ENCODE results near the gene CDH4. TPM values are rescaled to one million over a fixed set of nuclear protein-coding genes. Genes with fewer than 3 reads are reported as not detected.

Gene CDH4
- polyA plus RNA-seq, 4 donors = 5.6 to 8.8 (median 7.0) TPM

DNA sequence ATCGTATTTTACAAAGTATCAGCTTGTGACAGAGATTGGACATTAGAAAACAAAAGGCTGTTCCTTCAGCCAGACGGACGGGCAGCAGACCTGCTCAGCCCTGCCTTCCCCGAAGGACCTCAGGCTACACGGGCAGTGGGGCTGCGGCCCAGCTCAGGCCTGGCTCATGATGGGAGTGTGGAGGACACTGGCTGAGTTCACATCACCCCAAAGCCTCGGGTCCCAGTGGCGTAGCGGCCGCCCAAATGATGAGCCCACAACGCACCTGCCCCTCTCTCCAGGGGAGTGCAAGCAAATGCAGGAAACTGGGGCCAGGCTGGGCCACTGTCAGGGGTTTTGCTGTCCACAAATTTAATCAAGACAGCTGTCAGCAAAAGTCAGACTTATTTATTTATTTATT is 456.8 kb downstream of the CDH4 start:
- DNase-seq (ENCODE audit: low read depth in 4 of 4, low spot score in 2 of 4) = no peak

DNA sequence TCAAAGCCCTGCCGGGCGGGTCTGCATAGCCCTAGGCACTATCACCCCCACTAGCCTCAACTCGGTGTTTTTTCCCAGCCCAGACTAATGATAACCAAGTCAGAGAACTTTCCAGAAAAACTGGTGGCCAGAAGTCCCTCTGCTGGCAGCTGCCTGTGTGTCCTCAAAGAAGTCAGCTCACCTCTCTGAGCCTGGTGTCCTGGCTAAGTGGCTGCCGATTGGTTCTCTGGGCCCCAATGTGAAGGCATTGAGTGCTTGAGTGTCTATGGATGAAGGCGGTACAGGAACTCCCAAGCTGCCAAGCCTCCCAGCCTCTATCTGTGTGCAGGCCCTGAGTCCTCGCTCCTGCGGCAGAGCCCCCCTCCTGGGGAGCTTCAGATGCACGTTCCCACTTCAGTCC is 458.0 kb downstream of the CDH4 start:
- DNase-seq (ENCODE audit: low read depth in 4 of 4, low spot score in 2 of 4) = no peak

DNA sequence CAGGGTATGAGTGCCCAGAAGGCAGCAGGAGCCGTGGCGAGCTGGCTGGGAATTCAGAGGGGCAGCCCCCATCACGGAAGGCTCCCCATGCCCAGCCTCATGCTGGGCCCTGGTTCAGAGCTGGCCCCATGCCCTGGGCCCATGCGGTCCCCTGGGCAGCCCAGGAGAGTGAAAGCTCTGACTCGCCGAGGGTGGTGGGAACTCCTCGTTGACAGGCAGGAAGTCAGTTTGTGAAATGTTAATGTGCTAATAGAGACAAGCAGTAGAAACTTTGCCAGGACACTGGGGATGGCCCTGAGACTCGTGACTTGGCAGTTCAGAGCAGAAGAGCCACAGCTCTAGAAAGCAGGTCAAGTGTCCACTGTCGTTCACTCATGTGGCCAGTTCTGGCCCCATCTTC is 460.6 kb downstream of the CDH4 start:
- no peak for DNase-seq (ENCODE audit: low read depth in 4 of 4, low spot score in 2 of 4)

- no peak for DNase-seq (ENCODE audit: low read depth in 4 of 4, low spot score in 2 of 4)
Observed at GRCh38 chr20:61718361-61719005, 466.4 kb downstream of the CDH4 start.

- no peak for DNase-seq (ENCODE audit: low read depth in 4 of 4, low spot score in 2 of 4)
Observed at GRCh38 chr20:61719691-61720347, 467.8 kb downstream of the CDH4 start.

DNA sequence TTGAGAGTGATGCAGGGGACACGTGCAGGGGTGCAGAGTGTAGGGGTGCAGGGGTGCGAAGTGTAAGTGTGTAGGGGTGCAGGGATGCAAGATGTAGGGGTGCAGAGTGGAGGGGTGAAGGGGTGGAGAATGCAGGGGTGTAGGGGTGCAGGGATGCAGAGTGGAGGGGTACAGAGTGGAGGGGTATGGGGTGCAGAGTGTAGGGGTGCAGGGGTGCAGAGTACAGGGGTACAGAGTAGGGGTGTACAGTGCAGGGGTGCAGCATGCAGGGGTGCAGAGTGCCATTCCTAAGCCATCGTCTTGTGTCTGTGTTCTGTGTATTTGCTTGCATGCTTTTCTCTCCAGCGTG is 468.3 kb downstream of the CDH4 start:
- no peak for DNase-seq (ENCODE audit: low read depth in 4 of 4, low spot score in 2 of 4)

DNA sequence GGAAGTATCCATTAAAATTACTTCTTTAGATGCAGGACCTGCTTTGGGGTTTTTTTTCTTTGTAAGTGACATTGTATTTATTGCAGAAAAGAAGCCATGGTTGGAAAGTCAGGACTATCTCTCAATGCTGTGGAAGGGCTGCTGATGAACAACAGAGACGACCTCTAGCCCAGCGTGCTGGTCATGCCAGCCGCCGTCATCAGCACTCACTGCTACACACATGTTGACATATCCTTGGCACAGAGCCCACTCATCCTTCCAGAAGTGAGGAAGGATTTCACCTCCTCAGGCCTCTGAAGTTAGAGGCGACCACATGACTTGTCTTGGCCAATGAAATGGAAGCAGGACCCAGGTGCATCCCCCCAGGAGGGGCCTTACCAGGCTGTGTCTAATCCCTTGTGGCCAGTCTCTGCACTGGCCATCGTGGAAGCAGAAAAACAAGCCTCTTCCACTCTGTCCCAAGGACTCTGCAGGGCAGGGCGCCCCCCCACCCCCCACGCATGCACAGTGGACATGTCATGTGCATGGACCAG is 470.2 kb downstream of the CDH4 start:
- no peak for DNase-seq (ENCODE audit: low read depth in 4 of 4, low spot score in 2 of 4)

DNA sequence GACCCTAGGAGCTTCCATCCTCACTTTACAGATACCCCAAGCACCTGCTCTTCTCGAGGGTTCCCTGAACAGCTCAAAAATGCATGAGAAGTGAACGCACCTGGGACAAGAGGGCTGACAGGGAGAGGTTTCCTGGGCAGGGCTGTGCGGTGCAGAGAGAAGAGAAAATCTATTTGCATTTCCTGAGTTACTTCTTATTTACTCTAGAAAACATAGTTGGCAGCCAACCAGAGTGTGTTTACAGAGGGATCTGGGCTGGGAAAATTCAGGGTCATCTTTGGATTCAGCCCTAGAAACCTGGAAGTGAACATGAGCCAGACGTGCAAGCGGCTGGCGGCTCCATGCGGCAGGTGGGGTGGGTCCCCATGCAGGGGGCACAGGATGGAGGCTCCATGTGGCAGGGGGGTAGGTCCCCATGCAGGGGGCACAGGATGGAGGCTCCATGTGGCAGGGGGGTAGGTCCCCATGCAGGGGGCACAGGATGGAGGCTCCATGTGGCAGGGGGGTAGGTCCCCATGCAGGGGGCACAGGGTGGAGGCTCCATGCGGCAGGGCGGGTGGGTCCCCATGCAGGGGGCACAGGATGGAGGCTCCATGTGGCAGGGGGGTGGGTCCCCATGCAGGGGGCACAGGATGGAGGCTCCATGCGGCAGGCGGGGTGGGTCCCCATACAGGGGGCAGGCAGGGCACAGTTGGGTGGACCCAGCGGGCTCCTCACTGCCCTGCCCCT is 471.6 kb downstream of the CDH4 start:
- no peak for DNase-seq (ENCODE audit: low read depth in 4 of 4, low spot score in 2 of 4)

DNA sequence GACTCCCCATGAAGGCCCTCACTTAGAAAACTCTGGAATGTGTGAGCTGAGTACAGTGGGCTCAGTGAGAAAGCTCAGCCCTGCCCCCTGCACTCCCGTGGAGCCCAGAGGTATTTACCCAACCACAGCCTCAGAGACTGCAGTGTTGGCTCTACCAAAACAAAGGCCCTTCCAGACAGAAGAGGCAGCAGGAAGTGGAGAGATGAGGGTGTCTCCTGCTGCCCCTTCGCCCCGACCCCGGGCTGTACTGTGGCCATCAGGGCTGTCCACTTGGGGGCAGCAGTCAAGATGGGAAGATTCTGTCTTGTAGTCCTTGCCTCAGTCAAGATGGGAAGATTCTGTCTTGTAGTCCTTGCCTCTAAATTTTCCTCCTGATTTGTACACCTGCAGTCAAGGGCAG is 472.3 kb downstream of the CDH4 start:
- no peak for DNase-seq (ENCODE audit: low read depth in 4 of 4, low spot score in 2 of 4)

DNA sequence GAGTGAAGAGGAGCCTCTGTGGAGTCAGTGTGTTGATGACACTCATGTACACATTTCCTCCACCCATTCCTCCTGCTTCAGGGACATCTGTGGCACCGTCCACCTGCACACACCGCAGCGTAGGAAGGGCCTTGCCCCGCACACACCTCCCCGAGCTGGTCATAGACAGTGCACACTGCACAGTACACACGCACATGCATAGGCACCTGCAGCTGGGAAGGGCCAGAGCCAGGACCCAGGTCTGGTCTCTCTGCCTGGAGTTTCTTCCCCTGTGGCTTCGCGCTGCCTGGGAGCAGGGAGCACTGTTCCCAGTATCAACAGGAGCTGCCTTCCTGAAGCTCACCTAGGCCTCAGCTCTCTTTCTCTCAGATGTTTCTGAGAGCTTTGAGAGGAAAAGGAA is 473.1 kb downstream of the CDH4 start:
- DNase-seq (ENCODE audit: low read depth in 4 of 4, low spot score in 2 of 4) = no peak

- DNase-seq (ENCODE audit: low read depth in 4 of 4, low spot score in 2 of 4) = no peak
Observed at GRCh38 chr20:61725966-61726365, 473.9 kb downstream of the CDH4 start.

- DNase-seq (ENCODE audit: low read depth in 4 of 4, low spot score in 2 of 4) = no peak
Observed at GRCh38 chr20:61726979-61727378, 474.9 kb downstream of the CDH4 start.

DNA sequence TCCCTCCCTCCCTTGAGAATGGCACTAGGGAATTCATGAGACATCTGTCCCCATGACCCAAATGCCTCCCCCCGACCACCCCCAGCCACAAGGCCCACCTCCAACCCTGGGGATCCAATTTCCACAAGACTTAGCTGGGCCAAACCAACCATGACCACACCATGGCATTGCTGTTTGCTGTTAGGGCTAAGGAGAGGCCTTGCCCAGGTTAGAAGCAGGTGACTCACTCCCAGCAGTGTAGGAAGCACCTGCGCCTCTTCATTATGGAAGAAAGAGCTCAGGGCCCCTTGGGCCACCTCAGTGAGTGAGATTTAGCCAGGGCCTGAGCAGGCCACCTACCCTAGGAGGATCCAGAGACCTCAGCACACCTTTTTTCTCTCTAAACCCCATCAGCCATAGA is 475.7 kb downstream of the CDH4 start:
- no peak for DNase-seq (ENCODE audit: low read depth in 4 of 4, low spot score in 2 of 4)

DNA sequence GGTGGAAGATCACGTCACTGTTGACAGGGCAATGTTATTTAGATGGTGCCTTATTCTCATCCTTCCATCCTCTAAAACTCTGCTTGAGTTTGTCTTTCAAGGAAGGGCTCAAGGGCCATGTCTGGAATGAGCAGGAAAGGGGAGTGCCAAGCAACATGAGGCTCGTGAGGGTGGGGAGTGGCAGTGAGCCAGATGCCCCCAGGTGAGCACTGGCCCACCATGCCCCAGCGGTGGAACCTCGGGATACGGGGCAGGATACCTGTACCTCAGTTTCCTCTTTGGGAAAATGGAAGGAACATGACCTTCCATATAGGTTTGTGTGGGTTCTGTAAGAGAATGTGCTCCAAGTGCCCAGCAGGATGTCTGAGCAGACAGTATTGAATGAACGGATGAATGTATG is 476.3 kb downstream of the CDH4 start:
- DNase-seq (ENCODE audit: low read depth in 4 of 4, low spot score in 2 of 4) = no peak

DNA sequence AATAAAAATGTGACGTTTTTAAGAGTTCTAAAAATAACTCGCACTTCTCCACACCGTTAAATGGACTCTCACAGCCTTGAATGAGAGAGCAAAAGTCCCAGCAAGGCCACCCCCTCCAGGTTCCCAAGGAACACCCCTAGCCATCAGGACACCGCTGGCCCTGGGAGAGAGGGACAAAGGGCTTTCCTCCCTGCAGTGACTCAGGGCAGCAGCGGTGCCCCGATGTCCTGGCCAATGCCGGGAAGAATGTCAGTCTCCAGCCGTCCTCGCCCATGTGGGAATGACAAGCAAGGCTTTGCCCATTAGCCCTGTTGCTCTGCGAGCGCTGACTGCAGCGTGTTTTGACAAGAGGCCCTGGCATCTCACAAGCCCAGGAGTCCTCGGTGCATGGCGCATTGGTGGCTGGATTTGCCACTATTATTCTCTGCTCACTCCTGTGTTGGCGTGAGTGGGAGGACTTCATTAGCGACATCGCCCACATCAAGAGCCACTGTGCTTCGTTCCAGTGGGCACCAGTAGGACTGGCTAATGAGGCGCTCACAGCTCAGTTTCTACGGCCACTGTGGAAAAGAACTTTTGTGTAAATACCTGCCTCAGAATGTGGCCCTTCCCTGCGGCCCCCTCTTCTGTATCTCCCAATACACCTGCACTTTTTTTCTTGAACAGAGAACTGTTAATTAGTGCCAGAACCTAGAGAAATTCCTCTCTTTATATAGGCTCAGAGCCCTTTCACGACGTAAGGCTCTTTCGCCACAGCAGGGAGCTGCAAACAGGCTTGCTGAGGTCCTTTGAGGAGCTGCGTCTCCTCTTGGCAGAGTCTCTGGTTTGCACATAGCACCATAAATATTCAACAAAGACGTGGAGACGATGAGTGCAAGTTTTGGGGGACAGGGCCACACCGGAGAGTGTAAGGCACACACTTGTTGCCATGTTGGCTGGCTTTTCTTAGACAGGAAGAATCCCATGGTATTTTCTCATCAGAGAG is 477.0 kb downstream of the CDH4 start:
- DNase-seq (ENCODE audit: low read depth in 4 of 4, low spot score in 2 of 4) = no peak

DNA sequence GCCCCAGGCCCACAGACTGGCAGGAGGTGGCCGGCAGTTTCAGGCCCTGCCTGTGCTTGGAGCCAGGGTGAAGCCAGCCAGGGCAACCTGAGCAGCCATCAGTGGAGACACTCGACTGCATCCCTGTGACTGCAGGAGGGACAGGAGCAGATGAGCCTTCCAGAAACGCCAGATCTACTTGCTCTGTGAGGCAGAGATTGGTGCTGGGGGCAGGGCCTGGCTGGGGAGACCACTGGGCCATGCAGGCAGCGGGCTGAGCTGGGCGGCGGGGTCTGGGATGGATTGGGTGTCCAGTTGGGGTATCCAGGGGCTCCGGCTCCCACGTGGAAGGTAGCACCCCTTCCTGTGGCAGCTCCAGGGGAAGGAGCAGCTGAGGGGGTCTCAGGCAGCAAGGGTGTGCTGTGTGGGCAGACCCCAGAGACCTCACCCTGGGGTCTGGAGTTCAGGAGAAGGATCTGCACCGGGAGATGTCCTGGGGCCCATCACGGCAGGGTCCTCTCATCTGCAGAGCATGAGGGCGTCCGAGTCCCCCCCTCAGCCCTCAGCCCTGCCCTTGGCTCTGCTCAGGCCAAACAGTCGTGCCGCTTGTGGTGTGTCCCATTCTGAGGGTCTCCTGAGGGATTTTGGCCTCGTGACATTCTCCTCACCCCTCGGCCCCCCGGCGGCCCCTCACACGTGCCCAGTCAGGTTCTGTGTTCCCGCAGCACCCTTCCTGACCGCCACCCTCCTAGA is 478.7 kb downstream of the CDH4 start:
- DNase-seq (ENCODE audit: low read depth in 4 of 4, low spot score in 2 of 4) = no peak

DNA sequence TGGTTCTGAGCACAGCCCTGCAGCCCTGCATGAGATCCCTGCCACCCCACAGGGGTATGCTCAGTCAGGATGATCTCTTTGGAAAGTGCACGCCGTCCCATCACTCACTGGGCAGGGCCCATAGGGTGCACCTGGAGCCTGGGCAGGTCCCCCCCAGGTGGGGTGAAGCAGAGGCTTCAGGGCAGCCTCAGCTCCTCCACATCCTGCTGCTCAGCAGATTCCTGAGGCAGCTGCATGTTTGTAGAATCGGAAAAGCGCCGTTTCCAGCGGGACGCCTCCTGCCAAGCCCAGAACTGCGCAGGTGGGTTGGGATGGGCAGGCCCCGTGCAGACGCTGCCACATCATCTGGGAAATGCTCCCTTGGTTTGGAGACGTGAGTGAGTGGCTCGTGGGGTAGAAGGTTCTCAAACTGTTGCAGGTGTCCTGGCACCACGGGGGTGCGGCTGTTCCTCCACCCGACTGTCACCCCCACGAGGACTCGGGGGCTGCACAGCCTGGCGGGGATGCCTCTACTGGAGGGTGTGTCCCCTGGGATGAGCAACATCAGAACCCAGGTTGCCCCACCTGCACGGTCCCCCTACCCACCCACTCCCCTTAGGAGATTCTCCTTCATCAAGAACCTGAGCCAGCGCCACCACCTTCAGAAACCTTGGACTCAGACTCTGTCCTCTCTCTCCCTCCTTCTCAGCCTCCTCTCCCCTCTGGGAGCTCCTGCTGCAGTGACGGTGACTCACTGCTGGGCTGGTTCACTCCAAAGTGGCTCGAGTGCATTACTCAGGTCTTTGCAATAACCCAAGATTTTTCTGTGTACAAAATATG is 479.5 kb downstream of the CDH4 start:
- no peak for DNase-seq (ENCODE audit: low read depth in 4 of 4, low spot score in 2 of 4)

DNA sequence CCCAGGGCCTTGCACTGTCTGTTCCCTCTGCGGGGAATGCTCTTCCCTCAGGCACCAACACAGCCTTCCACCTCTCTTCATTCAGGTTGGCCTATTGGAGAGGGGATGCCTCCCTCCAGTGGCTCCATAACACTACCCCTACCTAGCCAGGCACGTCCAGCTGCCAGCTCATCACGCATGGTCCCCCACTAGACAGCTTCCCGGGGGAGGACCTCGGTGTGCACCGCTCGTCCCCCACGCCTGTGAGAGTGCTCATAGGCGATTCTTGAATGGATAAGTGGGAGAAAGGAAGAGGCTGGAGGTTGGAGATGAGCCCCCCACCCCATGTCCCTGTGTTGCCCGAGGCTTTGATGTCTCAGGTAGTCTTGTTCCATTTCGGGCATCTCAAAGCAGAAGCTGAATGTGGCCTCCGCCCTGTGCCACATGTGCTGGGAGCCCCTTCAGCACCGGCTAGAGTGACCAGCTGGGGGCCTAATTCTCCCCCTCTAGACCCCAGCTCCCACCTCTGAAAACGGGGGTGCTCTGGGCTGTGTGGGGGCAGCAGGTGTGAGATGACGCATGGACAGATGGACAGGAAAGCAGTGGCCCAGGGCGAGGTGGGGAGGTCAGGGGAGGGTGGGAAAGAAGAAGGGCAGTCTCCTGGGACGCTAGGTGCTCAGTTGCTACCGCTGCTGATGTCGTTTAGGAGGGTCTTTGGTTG is 480.6 kb downstream of the CDH4 start:
- DNase-seq (ENCODE audit: low read depth in 4 of 4, low spot score in 2 of 4) = no peak

DNA sequence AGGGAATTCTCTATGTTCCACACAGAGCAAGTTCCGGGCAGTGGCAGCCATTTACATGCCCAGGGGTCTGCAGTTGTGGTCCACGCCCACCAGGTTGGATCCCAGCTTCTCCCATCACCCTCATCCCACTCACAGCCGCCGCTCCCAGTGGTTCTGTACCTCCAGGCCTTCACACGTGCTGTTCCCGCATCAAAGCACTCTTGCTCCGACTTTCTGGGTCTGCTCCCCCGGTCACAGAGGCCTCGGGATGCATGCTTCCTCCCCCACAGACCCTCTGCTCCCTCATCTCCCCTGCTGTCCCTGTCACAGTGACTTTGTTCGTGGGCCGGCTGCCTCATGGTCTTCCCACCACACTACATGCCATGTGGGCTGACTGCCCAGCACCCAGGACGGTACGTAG is 481.2 kb downstream of the CDH4 start:
- no peak for DNase-seq (ENCODE audit: low read depth in 4 of 4, low spot score in 2 of 4)

Measured in left renal cortex interstitium (tissue), 4 donors.